Effector memory CD8-positive, alpha-beta T cell (primary cell): Measurements from ENCODE around the gene PSMC3IP.

Experiments used
- ATAC-seq: fragments of 150-1000 bp; cut with Tn5 transposase; replicated peaks from 2 replicates; pipeline ENCODE4 v1.10.0; 2021; ENCODE audit warnings: mild to moderate bottlenecking, moderate library complexity
- DNase-seq, 3 experiments: peaks; one replicate each; pipeline ENCODE4 v3.0.0; 2021
- H3K27ac Mint-ChIP-seq, 2 donors: one replicate each; pipeline ENCODE4 v1.8.0; 2022; ENCODE audit warnings: mild to moderate bottlenecking in 2 of 2, mixed read lengths in 2 of 2, moderate library complexity in 2 of 2
- H3K27me3 Mint-ChIP-seq, 2 donors: one replicate each; pipeline ENCODE4 v1.8.0; 2022; ENCODE audit warnings: mixed read lengths in 2 of 2
- H3K36me3 Mint-ChIP-seq: one replicate; pipeline ENCODE4 v1.8.0; 2022; ENCODE audit warnings: mild to moderate bottlenecking, moderate library complexity, mixed read lengths; ENCODE audit not compliant: insufficient read depth
- H3K4me1 Mint-ChIP-seq, 2 donors: one replicate each; pipeline ENCODE4 v1.8.0; 2022; ENCODE audit warnings: low read depth in 2 of 2, mixed read lengths in 2 of 2
- H3K4me3 Mint-ChIP-seq, 2 donors: one replicate each; pipeline ENCODE4 v1.8.0; 2022; ENCODE audit warnings: mild to moderate bottlenecking in 2 of 2, mixed read lengths in 2 of 2, moderate library complexity in 2 of 2
- H3K9me3 Mint-ChIP-seq, 2 donors: one replicate each; pipeline ENCODE4 v1.8.0; 2022; ENCODE audit warnings: mixed read lengths in 2 of 2

Gene PSMC3IP

DNA sequence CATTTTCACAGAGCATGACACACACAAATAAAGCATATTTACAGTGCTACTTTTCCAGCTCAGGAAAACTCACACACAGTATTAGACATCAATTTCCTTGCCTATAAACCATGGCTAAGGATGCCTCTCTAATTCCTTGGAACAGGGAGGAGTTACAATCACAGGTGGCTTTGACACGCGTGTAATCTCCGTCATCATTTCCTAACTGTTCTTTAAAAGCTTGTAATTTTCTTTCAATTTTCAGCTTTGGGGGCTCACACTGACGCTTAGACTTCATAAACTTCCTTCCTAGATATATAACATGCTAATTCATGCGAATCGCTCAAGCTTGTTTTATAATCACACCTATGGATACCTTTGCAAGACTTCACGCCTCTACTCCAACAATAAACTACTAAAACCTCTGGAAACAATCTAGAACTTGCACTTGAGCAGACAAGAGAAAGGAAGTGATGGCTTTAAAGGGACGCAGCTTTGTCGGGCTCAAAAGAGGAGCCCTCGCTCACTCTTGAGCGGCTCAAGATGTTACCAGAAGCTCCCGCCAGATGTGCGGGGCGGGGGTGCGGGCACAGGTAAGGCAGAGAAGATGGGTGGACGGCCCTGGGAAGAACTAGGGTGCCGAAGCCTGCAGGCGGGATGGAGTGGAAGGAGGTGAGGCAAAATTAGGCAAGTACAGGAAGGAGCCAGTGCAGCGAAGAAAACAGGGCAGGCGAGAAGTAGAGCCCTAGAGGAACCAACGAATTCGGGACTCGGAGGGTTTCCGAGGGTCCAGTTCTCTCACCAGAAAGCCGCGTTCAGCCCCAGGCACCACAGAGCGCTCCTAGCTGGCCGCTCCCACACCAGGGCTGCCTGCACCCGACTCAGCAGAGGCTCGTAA is 31.0 kb upstream of the PSMC3IP start:
- DNase-seq, result peak in 1 of 3 experiments; percentile 6

DNA sequence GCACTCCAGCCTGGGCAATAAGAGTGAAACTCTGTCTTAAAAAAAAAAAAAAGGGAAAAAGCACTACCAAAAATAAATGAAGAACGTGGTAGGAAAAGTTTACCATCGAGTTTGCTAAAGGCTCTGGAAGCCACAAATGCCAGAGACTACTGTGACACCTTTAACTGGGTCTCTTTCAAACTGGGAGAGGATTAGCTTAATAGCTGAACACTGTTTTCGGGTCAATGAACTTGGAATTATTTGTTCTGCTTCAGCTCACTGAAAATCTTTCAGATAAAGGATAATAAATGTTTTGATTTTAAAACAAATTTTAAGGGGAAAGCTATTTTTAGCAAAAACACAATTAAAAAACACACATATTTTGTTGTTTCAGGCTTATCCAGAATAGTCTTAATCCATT is 30.2 kb upstream of the PSMC3IP start:
- DNase-seq, result no peak
- Mint-ChIP-seq H3K36me3 (peaks cover 52% of the 10 kb centered on the region), H3K9me3 (no peaks in the 10 kb centered on the region), H3K4me3 (peak overlapping the region; percentile 98 to 99), H3K4me1 (peaks cover 39 to 56% of the 10 kb centered on the region in 2 donors), H3K27ac (peak overlapping the region; percentile 77 to 97), H3K27me3 (no peaks in the 10 kb centered on the region)
- no peak for ATAC-seq

More for the DNA sequence above, 31.0 kb upstream of the PSMC3IP start:
- Mint-ChIP-seq H3K4me3 (peak overlapping the region; percentile 98 to 99), H3K4me1 (peaks cover 32 to 49% of the 10 kb centered on the region in 2 donors), H3K27me3 (no peaks in the 10 kb centered on the region), H3K27ac (peak overlapping the region; percentile 97), H3K36me3 (peaks cover 50% of the 10 kb centered on the region), H3K9me3 (no peaks in the 10 kb centered on the region)
- peak; percentile 62 for ATAC-seq

DNA sequence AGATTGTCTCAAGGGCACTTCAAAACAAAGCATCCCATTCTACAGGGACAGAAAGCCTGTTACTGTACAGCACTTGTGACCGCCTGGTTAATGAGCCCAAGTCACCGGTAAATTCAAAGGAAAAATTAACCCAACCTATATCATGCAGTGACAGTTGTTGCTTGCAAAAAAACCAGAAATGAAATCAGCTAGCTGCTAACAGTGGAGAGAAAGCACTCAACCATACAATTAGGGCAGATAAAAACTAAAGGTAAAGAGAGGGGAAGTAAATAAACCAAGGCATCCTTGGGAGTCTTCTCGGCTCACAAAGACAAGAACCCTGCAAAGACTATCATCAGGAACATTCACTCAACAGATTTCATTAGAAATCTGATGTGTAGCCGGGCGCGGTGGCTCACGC is 25.8 kb upstream of the PSMC3IP start:
- no peak for ATAC-seq
- H3K36me3 Mint-ChIP-seq, result peaks cover 72% of the 10 kb centered on the region
- H3K27ac Mint-ChIP-seq, result peak overlapping the region; percentile 77 to 88

DNA sequence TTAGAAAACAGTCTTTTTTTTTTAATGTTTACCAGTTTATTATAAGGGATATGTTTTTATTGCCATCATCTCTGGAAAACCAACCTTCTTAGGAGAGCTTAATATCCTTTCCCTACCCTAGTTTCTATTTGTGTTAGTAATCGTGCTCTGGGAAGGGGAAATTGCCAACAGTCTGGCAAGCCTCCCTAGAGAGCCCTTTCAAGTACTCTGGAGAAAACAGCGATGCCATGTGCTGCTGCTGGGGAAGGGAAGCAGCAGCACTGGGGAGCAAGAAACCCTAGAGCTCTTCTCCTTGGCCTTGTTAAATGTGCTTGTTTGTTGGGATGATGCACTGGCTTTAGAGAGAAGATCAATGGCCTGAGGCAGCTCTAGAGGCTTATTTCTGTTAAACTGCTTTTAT is 21.4 kb upstream of the PSMC3IP start:
- H3K27ac Mint-ChIP-seq, result peak overlapping the region in 1 of 2 donors; percentile 8
- H3K9me3 Mint-ChIP-seq, result no peaks in the 10 kb centered on the region
- H3K4me3 Mint-ChIP-seq, result peak overlapping the region in 1 of 2 donors; percentile 14
- H3K36me3 Mint-ChIP-seq, result peaks cover 88% of the 10 kb centered on the region
- DNase-seq (no peak), ATAC-seq (no peak)
- no peaks in the 10 kb centered on the region for H3K27me3 Mint-ChIP-seq
- H3K4me1 Mint-ChIP-seq, result peaks cover 26 to 45% of the 10 kb centered on the region in 2 donors

More for the DNA sequence above, 25.8 kb upstream of the PSMC3IP start:
- peaks cover 47 to 71% of the 10 kb centered on the region in 2 donors for H3K4me1 Mint-ChIP-seq
- H3K9me3 Mint-ChIP-seq, result no peaks in the 10 kb centered on the region
- peak overlapping the region; percentile 23 to 54 for H3K4me3 Mint-ChIP-seq
- H3K27me3 Mint-ChIP-seq, result no peaks in the 10 kb centered on the region
- no peak for DNase-seq

DNA sequence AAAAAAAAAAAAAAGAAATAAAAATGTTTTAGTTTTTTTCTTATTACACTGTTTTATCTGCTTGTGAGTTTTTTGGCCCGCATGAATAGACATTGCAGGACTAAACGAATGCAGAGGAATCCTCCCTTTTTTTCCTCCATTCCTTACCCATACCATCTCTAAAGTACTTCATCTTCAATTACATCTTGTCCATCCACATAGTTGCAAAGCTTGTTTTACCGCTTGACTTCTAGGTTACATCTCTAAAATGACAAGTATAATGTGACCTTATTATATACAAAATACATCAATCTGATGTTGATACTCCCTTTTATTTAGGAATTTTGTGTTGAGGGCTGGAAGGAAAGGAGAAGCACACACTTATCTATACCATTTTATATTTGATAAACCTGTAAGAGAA is 18.9 kb upstream of the PSMC3IP start:
- Mint-ChIP-seq H3K4me3 (no peak overlapping the region), H3K27ac (no peak overlapping the region), H3K27me3 (no peaks in the 10 kb centered on the region), H3K36me3 (peaks cover 87% of the 10 kb centered on the region), H3K4me1 (peaks cover 16 to 38% of the 10 kb centered on the region in 2 donors), H3K9me3 (no peaks in the 10 kb centered on the region)
- ATAC-seq, result no peak
- DNase-seq, result no peak

DNA sequence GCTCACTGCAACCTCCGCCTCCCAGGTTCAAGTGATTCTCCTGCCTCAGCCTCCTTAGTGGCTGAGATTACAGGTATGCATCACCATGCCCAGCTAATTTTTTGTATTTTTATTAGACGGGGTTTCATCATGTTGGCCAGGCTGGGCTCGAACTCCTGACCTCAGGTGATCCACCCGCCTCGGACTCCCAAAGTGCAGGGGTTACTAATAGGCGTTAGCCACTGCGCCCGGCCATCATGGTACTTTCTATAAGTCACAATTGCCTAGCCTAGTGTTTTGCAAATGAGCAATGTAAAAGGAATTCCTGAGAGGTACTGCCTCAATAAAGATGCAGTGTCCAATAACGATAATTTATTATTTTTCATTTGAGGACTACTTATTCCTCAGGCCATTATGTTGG is 13.9 kb upstream of the PSMC3IP start:
- Mint-ChIP-seq H3K36me3 (peaks cover 90% of the 10 kb centered on the region), H3K27me3 (no peaks in the 10 kb centered on the region), H3K9me3 (no peaks in the 10 kb centered on the region), H3K4me3 (no peak overlapping the region), H3K4me1 (peaks cover 7 to 18% of the 10 kb centered on the region in 2 donors), H3K27ac (no peak overlapping the region)
- no peak for DNase-seq
- ATAC-seq, result no peak

DNA sequence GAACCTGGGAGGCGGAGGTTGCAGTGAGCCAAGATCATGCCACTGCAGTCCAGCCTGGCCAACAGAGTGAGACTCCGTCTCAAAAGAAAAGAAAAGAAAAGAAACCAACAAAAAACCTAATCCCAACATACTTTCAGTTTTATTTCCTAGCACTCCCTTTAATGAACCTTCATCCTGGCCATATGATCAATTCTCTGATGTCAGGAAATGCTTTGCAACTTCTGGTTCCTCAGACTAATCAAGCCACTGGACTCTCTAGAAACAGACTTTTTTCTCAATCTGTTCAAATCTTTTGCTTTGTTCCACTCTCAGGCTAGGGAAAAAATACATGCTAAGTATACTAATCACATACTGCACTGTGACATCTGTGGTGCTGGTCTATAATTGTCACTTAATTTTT is 13.4 kb upstream of the PSMC3IP start:
- peaks cover 90% of the 10 kb centered on the region for H3K36me3 Mint-ChIP-seq

DNA sequence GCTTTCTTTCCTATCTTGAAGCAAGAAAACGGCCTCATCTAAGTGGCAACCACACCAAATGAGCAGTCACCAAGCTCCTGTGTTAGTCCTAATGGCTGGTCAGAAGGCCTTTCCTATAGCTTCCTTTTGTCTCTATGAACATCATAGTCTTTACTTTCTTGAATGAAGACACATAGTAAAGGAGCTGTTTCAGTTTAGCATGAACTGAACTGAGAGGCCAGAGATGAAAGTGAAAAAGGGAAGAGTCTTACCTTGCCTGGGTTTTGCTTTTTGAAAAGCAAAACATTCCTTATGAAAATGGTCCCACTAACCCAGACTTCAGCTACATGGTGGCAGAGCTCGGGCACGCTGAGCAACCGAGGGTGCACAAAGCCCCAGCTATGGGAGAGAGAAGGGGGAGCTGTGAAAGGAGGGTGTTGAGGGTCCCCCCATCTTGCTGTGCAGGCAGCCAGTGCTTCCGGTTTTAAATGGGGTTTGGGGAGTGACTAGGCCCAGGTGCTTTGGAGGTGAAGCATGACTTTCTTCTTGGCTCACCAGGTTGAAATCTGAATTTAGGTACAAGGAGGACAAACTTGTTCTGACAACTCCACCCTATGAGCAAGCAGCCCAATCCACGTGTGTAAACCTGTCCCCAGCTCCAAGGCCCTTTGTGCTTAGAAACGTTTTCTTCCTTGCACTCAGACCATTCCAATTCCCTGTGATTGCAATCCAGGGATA is 9.1 kb upstream of the PSMC3IP start:
- H3K27ac Mint-ChIP-seq, result peak overlapping the region in 1 of 2 donors; percentile 86
- H3K4me3 Mint-ChIP-seq, result no peak overlapping the region
- H3K27me3 Mint-ChIP-seq, result no peaks in the 10 kb centered on the region
- H3K36me3 Mint-ChIP-seq, result peaks cover 99% of the 10 kb centered on the region
- ATAC-seq, result no peak
- peaks cover 5% of the 10 kb centered on the region in 2 donors for H3K4me1 Mint-ChIP-seq
- DNase-seq, result no peak
- no peaks in the 10 kb centered on the region for H3K9me3 Mint-ChIP-seq

More for the DNA sequence above, 13.4 kb upstream of the PSMC3IP start:
- H3K27ac Mint-ChIP-seq, result no peak overlapping the region
- H3K9me3 Mint-ChIP-seq, result no peaks in the 10 kb centered on the region
- H3K4me1 Mint-ChIP-seq, result peaks cover 5 to 16% of the 10 kb centered on the region in 2 donors
- H3K27me3 Mint-ChIP-seq, result no peaks in the 10 kb centered on the region
- H3K4me3 Mint-ChIP-seq, result no peak overlapping the region
- ATAC-seq, result no peak
- DNase-seq, result no peak

DNA sequence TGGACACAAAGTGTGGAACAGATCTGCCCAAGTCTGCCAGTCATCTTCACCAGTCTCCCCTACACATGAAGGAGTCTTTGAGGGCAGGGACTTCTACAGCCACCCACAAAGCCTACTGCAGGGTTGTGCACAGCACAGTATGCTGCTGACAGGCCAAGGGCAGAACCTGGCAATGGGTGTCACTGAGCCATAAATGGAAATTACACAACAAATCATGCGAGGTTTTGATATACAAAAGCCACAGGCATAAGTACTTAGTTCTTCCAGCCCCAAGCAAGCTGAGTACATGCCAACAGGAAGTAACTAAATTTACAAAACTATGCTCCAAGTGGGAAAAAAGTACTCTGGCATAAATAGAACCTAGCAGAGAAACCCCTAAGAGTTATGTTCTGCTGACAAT is 7.8 kb upstream of the PSMC3IP start:
- no peak overlapping the region for H3K4me3 Mint-ChIP-seq
- ATAC-seq, result no peak
- no peak for DNase-seq
- H3K27me3 Mint-ChIP-seq, result no peaks in the 10 kb centered on the region
- no peaks in the 10 kb centered on the region for H3K9me3 Mint-ChIP-seq
- H3K4me1 Mint-ChIP-seq, result peaks cover 5% of the 10 kb centered on the region in 2 donors
- peak overlapping the region in 1 of 2 donors; percentile 38 for H3K27ac Mint-ChIP-seq
- H3K36me3 Mint-ChIP-seq, result peaks cover 98% of the 10 kb centered on the region

DNA sequence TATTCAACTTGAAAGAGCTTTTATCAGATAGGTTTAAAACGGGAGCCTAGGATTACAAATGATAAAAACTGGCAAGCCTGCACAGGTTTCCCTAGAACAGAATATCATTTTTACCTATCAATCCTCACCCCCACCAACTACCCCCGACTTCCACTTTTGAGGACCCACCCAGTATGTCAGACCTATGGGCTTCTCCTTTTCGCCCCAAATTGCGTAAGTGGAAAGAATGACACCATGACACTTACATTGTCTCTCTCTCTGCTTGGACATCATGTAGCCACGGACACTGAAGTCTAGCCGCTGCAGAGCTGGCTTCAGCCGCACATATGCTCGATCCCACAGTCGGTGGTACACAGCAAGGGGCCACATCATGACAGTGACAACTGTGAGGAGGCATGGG is 7.4 kb upstream of the PSMC3IP start:
- DNase-seq (no peak), ATAC-seq (no peak)
- Mint-ChIP-seq H3K27me3 (no peaks in the 10 kb centered on the region), H3K4me3 (no peak overlapping the region), H3K9me3 (no peaks in the 10 kb centered on the region), H3K4me1 (peaks cover 5% of the 10 kb centered on the region in 2 donors), H3K36me3 (peaks cover 94% of the 10 kb centered on the region), H3K27ac (peak overlapping the region in 1 of 2 donors; percentile 38)

DNA sequence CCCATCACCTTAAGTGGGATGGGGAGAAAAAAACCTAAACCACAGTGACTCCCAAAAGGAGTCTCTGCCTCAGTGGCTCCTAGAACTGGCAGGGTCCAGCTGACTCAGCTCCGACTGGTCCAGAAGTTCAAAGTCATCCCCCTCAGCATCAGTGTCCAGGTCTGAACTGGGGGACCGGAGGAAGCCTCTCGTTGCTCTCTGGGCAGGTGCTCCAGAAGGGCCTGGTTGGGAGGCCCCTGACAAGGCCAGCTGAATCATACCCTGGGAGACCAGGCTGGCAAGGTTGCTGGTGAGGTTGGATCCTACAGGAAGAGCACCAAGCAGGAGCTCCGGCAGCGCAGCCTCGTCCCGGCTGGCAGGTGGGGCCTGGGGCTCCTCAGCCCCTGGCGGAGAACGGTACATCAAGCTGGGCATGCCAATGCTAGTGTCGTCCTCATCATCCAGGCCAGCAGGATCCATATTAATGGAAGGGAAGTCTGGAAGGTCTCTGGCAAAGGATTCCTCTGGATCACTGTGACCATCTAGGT is 4.3 kb upstream of the PSMC3IP start:
- H3K27ac Mint-ChIP-seq, result no peak overlapping the region
- no peak overlapping the region for H3K4me3 Mint-ChIP-seq
- H3K9me3 Mint-ChIP-seq, result no peaks in the 10 kb centered on the region
- peaks cover 15 to 23% of the 10 kb centered on the region in 2 donors for H3K4me1 Mint-ChIP-seq
- no peak for ATAC-seq
- peaks cover 69% of the 10 kb centered on the region for H3K36me3 Mint-ChIP-seq
- no peaks in the 10 kb centered on the region for H3K27me3 Mint-ChIP-seq
- DNase-seq, result no peak

DNA sequence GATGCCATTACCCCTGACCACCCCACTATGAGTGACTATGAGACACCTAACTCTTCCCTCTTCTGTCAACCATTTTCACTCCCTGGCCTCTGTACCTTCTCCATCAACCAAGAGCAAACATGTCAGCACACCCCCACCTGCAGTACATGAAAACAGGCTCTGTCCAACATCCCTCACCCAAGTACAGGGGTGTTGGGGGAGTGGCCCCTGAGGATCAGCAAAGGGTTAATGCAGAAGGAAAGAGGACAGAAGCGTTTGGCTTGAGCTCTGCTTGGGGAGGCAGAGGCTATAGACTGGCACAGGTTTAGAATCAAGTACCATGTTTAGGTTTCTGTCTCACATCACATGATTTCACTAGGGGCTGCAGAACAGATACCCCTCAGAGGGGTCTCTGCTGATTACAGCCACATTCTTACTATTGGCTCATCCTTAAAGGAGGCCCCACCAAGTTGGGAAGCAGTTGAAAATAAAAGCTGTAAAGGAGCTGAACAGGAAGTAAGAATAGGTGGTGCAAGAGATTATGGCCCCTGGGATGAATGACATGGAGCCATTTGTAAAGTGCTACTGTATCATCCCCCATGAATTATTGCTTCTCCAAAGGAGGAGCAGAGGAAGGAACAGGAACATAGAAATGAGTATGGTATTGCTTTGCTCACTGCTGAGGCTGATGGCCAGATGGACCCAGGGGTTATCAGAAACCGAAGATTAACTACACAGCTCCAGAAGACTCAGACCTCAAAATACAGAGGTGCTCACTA is 2.4 kb upstream of the PSMC3IP start:
- Mint-ChIP-seq H3K36me3 (peaks cover 54% of the 10 kb centered on the region), H3K27me3 (no peaks in the 10 kb centered on the region), H3K4me3 (no peak overlapping the region), H3K9me3 (no peaks in the 10 kb centered on the region), H3K27ac (no peak overlapping the region), H3K4me1 (peaks cover 19 to 26% of the 10 kb centered on the region in 2 donors)
- ATAC-seq (no peak), DNase-seq (no peak)
